GM12875 (cell line): ENCODE results near the gene TPP2.
A peak's percentile ranks its signal among the peaks of the same experiment; 100 is the strongest.

Experiments
- H3K4me3 ChIP-seq: one replicate; pipeline ENCODE4 v1.5.1; 2011; ENCODE audit warnings: low read depth, low read length, control low read depth
- CTCF ChIP-seq: IDR thresholded peaks from 2 replicates; pipeline ENCODE4 v1.5.1; 2011; ENCODE audit warnings: low read depth, mild to moderate bottlenecking, control low read depth, inconsistent platforms, low read length, moderate library complexity, borderline replicate concordance; ENCODE audit not compliant: insufficient read depth

Gene TPP2

GRCh38 chr13:102593466-102593865, 3.3 kb upstream of the TPP2 start:
- TF ChIP-seq CTCF: no peak
- H3K4me3 ChIP-seq: no peak overlapping the region

- peak overlapping the region; percentile 96 for H3K4me3 ChIP-seq
- TF ChIP-seq CTCF: no peak
Measured at GRCh38 chr13:102597029-102597961, 509 bp downstream of the TPP2 start.

GRCh38 chr13:102598061-102598460, 1.3 kb downstream of the TPP2 start:
- TF ChIP-seq CTCF: no peak
- H3K4me3 ChIP-seq: peak overlapping the region; percentile 96

- no peak overlapping the region for H3K4me3 ChIP-seq
- no peak for TF ChIP-seq CTCF
Measured at GRCh38 chr13:102599426-102600012, 2.7 kb downstream of the TPP2 start.

- no peak for TF ChIP-seq CTCF
Measured at GRCh38 chr13:102606537-102607309, 9.9 kb downstream of the TPP2 start.

GRCh38 chr13:102608974-102609373, 12.2 kb downstream of the TPP2 start:
- TF ChIP-seq CTCF: no peak
- no peak overlapping the region for H3K4me3 ChIP-seq

More at GRCh38 chr13:102606537-102607309, 9.9 kb downstream of the TPP2 start:
- no peak overlapping the region for H3K4me3 ChIP-seq

- H3K4me3 ChIP-seq: no peak overlapping the region
- TF ChIP-seq CTCF: no peak
Measured at GRCh38 chr13:102609696-102610095, 12.9 kb downstream of the TPP2 start.
